Lower leg skin (tissue), 4 donors: Measurements from ENCODE around the gene CTXND1. TPM values are rescaled to one million over a fixed set of nuclear protein-coding genes. Genes with fewer than 3 reads are reported as not detected.
A peak's percentile ranks its signal among the peaks of the same experiment; 100 is the strongest.

Experiments
- DNase-seq, 2 donors: peaks; one replicate each; pipeline ENCODE4 v3.0.0-alpha.2; 2019; ENCODE audit warnings: low spot score in 2 of 2
- H3K4me3 ChIP-seq: fragments of 200-600 bp; sonication (generic); 2 replicates; pipeline ENCODE4 v1.5.1; 2017; ENCODE audit warnings: mild to moderate bottlenecking, low read depth; ENCODE audit not compliant: poor library complexity, severe bottlenecking
- POLR2A ChIP-seq, 2 donors: fragments of 450-650 bp; IDR thresholded peaks; one replicate each; pipeline ENCODE4 v1.6.1; 2016 to 2017; ENCODE audit warnings: antibody characterized with exemption in 2 of 2, mild to moderate bottlenecking in 1 of 2, moderate library complexity in 1 of 2
- WGBS, 2 donors: methylation state at CpG; one replicate each; pipeline ENCODE4 v1.1.5; 2018; 5-methylcytosine and 5-hydroxymethylcytosine counted together
- intact Hi-C: fragments of 100-400 bp; cut with DNase I; formaldehyde crosslinking; loops from one replicate; pipeline ENCODE4 v1.15.0; 2023; ENCODE audit warnings: low total_unique reads
- total RNA-seq, 4 donors: library from RNA; depleted of rRNA; stranded (reverse); fragments of >200 nt; gene quantifications; one replicate each; pipeline ENCODE4 v1.1.0, GENCODE V29; 2016
- TF ChIP-seq, protein P1 (sequence below), 3 donors: fragments of 450-650 bp; IDR thresholded peaks; one replicate each; pipeline ENCODE4 v1.5.1; 2016; ENCODE audit warnings: antibody characterized with exemption in 3 of 3, mild to moderate bottlenecking in 3 of 3, moderate library complexity in 2 of 3

The CTXND1 gene
- total RNA-seq, 4 donors from 2014 or later: 0.04 to 0.56 (median 0.34) TPM

DNA sequence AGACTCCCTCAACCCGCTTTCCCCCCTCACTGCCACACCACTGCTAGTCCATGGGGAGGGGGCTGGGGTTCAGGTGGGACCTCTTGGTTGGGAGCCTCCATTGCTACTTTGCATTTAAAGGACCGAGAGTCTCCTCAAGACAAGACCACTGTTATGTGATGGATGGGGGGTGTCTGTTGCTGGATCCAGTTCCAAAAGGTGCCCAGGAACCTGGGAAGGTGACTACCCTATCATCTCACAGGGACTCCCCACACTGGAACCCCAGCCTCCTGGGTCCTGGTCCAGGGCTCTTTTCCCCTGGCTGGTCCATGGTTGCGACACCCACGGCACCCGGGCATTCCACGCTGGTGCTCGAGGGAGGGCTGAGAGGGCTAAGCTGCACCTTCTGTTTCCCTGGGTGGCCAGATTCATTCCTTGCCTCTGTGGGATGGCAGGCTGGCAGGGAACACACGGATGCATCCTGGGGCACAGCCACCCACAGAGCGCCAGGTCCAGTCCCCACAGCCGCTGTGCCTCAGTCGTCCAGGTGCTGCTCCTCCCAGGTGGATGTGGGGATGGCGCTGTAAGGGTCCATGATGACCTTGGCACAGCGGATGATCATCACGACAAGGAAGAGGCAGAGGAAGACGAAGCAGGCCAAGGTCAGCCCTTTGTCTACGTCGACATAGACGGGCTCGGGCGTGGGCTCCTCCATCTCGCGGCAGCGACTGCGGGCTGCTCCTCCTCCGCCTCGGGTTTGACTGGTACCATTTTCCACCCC, 50.6 kb downstream of the CTXND1 start:
- intact Hi-C loops: no loop called here
- WGBS, 2 donors: 88% methylated on average over 26 of the region's 26 CpGs
- TF ChIP-seq POLR2A (IDR thresholded peaks at IDR 0.05): no peak
- TF ChIP-seq, protein P1, sequence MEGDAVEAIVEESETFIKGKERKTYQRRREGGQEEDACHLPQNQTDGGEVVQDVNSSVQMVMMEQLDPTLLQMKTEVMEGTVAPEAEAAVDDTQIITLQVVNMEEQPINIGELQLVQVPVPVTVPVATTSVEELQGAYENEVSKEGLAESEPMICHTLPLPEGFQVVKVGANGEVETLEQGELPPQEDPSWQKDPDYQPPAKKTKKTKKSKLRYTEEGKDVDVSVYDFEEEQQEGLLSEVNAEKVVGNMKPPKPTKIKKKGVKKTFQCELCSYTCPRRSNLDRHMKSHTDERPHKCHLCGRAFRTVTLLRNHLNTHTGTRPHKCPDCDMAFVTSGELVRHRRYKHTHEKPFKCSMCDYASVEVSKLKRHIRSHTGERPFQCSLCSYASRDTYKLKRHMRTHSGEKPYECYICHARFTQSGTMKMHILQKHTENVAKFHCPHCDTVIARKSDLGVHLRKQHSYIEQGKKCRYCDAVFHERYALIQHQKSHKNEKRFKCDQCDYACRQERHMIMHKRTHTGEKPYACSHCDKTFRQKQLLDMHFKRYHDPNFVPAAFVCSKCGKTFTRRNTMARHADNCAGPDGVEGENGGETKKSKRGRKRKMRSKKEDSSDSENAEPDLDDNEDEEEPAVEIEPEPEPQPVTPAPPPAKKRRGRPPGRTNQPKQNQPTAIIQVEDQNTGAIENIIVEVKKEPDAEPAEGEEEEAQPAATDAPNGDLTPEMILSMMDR (IDR thresholded peaks at IDR 0.05): no peak
- H3K4me3 ChIP-seq: no peak overlapping the region
- peak in 1 of 2 donors; percentile 58 for DNase-seq

DNA sequence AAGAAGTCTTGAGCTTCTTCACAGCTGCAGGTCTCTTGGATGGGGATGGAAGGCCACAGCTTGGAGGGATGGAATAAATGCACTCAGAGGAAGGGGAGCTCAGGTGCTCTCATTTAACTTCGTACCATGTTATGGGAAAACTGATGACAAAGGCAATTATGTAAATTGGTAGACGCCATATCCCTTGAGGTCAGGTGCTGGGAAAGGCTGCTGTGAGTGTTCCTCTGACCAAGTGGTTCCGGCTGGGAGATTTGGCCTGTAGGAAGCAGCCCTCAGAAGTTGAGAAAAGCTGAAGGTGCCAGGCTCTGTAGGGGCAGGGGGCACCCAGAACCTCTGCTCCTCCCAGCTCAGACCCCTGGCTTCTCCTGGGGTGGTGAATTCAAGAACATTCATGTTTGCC, 52.1 kb downstream of the CTXND1 start:
- no peak for TF ChIP-seq POLR2A (IDR thresholded peaks at IDR 0.05)
- TF ChIP-seq, protein P1 (IDR thresholded peaks at IDR 0.05): no peak
- WGBS, 2 donors: 83 to 88% methylated on average over 3 of the region's 3 CpGs
- intact Hi-C loops: no loop called here
- H3K4me3 ChIP-seq: no peak overlapping the region
- peak in 1 of 2 donors; percentile 48 for DNase-seq

- no peak for TF ChIP-seq POLR2A (IDR thresholded peaks at IDR 0.05)
- TF ChIP-seq, protein P1 (IDR thresholded peaks at IDR 0.05): no peak
- 70 to 71% methylated on average over 2 of the region's 2 CpGs for WGBS, 2 donors
Measured at GRCh38 chr15:80199366-80199765, 52.6 kb downstream of the CTXND1 start.

GRCh38 chr15:80194914-80195313, 57.1 kb downstream of the CTXND1 start:
- no peak overlapping the region for H3K4me3 ChIP-seq
- no peak for TF ChIP-seq POLR2A (IDR thresholded peaks at IDR 0.05)
- TF ChIP-seq, protein P1 (IDR thresholded peaks at IDR 0.05): no peak
- intact Hi-C loops: no loop called here
- peak in 1 of 2 donors; percentile 17 for DNase-seq
- 79 to 91% methylated on average over 1 of the region's 1 CpG for WGBS, 2 donors

More at GRCh38 chr15:80199366-80199765, 52.6 kb downstream of the CTXND1 start:
- intact Hi-C loops: no loop called here
- no peak overlapping the region for H3K4me3 ChIP-seq
- DNase-seq: no peak

DNA sequence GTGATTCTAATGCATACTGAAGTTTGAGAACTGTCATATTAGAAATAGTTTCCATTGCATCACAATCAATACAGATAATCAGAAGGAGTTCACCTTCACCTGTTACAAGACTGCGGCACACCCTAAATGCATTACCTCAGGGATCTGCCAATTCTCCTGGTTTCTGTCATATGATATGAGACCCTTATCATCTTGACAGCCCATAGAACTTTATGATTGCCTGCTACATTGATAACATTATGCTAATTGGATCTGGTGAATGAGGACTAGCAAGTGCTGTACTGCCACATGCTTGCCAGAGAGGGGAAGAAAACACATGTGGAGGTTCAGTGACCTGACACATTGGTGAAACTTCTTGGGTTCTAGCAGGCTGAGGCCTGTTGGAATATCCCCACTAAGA, 57.8 kb downstream of the CTXND1 start:
- WGBS, 2 donors: 96 to 100% methylated on average over 1 of the region's 1 CpG
- DNase-seq: peak in 1 of 2 donors; percentile 13
- TF ChIP-seq POLR2A (IDR thresholded peaks at IDR 0.05): no peak
- TF ChIP-seq, protein P1 (IDR thresholded peaks at IDR 0.05): no peak
- intact Hi-C loops: no loop called here
- H3K4me3 ChIP-seq: no peak overlapping the region
